ENCODE data around the gene IL1R1.

- no peak for TF ChIP-seq CEBPB (IDR thresholded peaks at IDR 0.05; ENCODE audit: low read depth, low read length)
- TF ChIP-seq POLR2A (IDR thresholded peaks at IDR 0.05; ENCODE audit: low read depth, low read length), result no peak
- TF ChIP-seq CTCF (conservative IDR thresholded peaks at IDR 0.05; ENCODE audit: low read depth, low read length), result no peak
- no peak for TF ChIP-seq MAZ (IDR thresholded peaks at IDR 0.05; ENCODE audit: borderline replicate concordance, low read depth, low read length)
- no peak for TF ChIP-seq MXI1 (IDR thresholded peaks at IDR 0.05; ENCODE audit: borderline replicate concordance, low read depth, low read length)
- TF ChIP-seq RFX5 (IDR thresholded peaks at IDR 0.05; ENCODE audit: low read depth, low read length), result no peak
- no peak for TF ChIP-seq USF2 (IDR thresholded peaks at IDR 0.05; ENCODE audit: low read depth, low read length)
- no peak for TF ChIP-seq RAD21 (IDR thresholded peaks at IDR 0.05; ENCODE audit: low read length)
- TF ChIP-seq BHLHE40 (IDR thresholded peaks at IDR 0.05; ENCODE audit: low read depth, low read length), result no peak
- TF ChIP-seq RCOR1 (IDR thresholded peaks at IDR 0.05; ENCODE audit: insufficient replicate concordance, low read length), result no peak
- no peak for TF ChIP-seq ELK1 (IDR thresholded peaks at IDR 0.05; ENCODE audit: borderline replicate concordance, low read depth, low read length)
- TF ChIP-seq MAFK (IDR thresholded peaks at IDR 0.05; ENCODE audit: low read depth, low read length), result no peak
- TF ChIP-seq FOS (IDR thresholded peaks at IDR 0.05; ENCODE audit: low read depth, low read length), result no peak
- TF ChIP-seq CHD1 (IDR thresholded peaks at IDR 0.05; ENCODE audit: low read depth, low read length), result no peak
Measured at GRCh38 chr2:102120261-102120660, 22.3 kb upstream of the IL1R1 start.

Measured in IMR-90 (cell line).